ENCODE data around the gene SPNS1.
"Not testable (repeated sequence)": the region's sequence is repeated elsewhere in the genome, so short reads cannot be mapped to it uniquely, and the experiment has no call there.

Gene SPNS1

DNA sequence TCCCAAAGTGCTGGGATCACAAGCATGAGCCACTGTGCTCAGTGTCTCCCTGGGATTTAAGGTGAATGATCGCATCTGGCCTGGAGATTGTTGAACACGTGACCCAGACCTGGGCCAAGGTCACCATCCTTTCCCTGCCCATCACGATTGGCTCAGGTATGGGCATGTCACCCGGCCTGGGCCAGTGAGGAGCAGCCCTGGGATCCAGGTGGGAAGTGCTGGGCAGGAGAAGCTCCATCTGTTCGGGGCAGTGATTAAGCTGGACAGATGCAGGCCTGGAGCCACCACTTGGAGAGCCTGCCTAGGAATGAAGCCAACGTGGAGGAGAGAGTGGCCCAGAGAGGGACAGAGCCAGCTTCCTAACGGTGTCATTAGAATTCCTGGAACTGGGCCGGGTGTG lies 17.1 kb downstream of the SPNS1 start:
- DNase-seq = no peak

DNA sequence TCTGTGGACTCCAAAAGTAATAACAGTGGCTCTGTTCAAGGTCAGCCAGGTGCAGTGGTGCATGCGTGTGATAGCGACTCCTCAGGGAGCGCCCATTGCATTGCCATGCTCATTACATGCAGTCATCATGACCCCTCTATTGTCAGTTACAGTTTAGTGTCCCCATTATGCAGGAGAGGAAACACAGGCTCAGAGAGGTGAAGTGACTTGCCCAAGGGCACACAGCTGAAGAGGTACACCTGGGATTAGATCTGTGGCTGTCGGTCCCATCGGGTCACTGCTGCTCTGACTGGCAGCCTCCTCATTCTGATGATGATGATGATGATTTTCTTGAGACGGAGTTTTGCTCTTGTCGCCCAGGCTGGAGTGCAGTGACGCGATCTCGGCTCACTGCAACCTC lies 17.9 kb downstream of the SPNS1 start:
- DNase-seq = no peak

DNA sequence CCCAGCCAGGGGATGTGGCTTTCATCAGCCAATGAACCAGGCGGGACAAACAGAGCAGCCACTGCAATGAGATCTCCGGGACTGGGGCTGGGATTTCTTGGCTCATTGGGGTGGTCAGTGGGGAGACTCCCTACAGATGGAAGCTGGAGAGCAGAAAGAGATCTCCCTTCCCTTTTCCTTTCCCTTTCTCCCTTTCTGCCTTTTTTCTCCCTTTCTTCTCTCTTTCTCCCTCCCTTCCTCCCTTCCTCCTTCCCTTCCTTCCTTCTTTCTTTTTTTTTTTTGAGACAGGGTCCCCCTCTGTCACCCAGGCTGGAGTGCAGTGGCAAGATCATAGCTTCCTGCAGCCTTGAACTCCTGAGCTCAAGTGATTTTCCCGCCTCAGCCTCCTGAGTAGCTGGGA lies 24.3 kb downstream of the SPNS1 start:
- no peak for DNase-seq

DNA sequence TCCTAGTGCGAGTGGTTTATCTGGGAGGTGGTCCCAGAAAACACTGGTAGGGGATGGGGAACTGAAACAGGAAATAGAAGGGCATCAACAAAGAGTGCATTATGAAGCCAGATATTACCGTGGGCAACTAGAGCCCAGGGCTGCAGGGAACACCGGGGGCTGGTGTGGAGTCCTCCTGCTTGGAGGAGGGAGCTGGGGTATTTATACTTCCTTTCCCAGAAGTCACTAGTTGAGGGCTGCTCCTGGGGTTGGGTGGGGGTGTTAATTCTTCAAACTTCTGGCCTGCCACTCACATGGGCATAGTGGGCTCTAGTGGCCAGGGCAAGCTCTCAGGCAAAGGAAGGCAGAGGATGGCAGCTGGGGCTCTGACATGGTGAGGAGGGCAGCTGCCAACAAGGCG lies 25.0 kb downstream of the SPNS1 start:
- no peak for DNase-seq

DNA sequence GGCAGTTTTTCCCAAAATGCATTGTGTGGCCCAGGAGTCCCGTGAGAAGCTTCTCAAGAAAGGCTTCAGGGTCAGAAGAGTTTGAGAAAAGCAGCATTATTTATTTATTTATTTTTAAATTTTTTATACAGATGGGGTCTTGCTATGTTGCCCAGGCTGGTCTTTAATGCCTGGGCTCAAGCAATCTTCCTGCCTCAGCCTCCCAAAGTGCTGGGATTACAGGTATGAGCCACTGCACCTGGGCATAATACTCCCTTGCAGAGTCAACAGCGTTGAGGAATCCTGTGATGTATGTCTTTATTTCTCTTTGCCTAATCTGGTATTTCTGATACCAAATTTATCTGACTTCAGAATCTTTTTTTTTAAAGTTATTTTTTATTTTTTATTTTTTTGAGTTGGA lies 25.4 kb downstream of the SPNS1 start:
- no peak for DNase-seq

DNA sequence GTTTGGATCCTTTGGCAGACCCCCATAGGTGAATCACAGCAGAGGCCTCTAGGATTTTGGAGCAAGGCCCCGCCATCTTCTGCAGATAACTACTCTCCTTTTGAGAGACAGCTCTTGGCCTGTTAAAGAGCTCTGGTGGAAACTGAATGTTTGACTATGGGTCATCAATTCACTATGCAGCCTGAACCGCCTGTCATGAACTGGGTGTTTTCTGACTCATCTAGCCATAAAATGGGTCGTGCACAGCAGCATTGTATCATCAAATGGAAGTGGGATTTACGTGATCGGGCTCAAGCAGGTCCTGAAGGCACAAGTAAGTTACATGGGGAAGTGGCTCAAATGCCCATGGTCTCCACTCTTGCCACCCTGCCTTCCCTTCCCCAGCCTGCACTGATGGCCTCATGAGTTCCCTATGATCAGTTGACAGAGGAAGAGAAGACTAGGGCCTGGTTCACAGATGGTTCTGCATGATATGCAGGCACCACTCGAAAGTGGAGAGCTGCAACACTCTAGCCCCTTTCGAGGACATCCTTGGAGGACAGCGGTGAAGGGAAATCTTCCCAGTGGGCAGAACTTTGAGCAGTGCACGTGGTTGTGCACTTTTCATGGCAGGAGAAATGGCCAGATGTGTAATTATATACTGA lies 30.0 kb downstream of the SPNS1 start:
- DNase-seq = not testable (repeated sequence)

DNA sequence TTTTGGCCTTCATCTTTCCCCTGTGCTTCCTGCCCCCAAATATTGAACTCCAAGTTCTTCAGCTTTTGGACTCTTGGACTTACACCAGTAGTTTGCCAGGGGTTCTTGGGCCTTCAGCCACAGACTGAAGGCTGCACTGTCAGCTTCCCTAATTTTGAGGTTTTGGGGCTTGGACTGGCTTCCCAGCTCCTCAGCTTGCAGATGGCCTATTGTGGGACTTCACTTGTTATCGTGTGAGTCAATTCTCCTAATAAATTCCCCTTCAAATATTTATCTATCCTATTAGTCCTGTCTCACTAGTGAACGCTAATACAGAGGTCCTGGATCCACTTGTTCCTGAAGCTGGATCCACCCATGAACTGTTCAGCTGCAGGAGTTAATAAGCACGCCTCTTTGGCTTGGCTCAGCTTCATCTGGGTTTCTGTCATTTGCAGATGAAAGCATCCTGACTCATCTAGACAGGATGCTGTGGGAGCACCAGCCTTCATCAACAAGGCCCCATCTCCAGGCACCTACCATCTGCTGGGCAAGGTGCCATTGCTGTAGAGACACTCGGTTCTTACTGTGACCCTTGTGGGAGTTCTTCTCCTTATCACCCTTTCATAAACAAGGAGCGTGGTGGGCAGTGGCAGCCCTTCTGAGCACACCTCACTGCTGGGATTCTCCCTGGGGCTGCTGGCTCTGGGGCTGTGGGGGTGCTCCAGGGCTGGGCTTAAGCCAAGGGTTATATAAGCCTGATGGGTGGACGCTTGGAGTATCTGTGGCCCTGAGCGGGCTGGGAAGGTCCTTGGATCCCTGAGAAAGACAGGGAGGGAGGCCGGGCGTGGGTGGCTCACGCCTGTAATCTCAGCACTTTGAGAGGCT lies 33.4 kb downstream of the SPNS1 start:
- DNase-seq = no peak

DNA sequence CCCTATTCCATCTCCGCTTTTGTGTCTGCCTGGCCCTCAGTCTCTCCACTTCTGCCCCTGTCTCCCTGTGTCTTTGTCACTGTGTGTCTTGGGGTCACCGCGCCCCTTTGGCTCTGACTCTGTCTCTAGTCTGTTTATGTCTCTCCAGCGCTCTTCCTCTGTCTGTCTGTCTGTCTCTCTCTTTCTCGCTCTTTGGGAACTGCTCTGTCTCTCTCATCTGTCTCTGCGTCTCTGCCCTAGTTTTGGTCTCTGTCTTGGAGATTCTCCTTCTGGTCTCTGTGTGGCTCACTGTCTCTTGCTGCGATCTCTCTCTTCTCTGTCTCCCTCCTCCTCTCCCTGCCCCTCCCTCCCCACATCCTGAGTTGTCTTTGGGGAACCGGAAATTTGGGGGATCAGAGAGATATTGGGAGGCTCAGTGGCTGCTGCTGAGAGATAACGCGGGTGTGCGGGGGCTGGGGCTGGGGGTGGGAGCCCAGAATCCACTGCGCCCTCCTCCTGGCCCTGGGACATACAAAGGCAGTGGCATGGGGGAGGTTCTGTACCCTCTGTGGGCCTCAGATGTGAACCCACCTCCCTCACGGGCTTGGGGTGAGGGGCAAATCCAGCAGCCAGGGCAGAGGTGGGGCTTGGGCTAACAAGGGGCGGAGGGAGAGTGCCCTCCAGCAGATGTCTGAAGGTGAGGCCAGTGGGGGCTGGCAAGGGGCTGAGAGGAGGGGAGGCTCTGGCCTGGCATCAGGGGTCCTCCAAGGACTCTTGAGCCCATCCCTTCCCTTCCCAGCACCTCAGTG lies 34.7 kb downstream of the SPNS1 start:
- DNase-seq = no peak

DNA sequence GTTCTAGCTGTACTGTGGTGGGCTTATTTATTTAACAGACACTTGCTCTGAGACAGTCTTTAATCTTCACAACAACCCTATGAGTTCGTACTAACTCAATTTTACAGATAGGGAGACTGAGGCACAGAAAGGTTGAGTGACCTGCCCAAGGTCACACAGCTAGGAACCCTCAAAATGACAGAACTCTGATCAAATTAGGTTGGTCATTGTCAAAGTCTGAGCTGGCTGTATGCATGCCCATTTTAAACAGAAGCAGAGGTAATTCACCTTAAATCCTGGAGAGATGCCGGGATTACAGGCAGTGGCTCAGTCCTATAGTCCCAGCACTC lies 35.2 kb downstream of the SPNS1 start:
- no peak for DNase-seq

DNA sequence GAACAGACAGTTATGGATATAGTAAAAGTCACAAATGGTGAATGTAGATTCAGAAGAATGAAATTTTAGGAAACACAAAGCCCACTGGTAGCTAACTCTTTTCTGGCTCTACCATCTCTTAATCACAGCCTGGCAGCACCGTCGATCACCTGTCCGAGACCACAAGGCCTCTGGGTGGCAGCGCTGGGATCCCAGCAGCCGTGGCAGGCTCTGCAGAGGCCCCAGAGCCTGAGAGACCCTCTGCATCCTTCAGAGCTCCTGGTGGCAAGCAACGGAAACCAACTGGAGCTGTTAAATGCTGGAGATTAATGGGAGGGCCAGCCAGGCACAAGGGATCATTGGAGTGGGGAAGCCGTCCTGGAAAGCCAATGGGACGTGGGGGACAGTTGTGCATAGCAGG lies 36.5 kb downstream of the SPNS1 start:
- DNase-seq = no peak

DNA sequence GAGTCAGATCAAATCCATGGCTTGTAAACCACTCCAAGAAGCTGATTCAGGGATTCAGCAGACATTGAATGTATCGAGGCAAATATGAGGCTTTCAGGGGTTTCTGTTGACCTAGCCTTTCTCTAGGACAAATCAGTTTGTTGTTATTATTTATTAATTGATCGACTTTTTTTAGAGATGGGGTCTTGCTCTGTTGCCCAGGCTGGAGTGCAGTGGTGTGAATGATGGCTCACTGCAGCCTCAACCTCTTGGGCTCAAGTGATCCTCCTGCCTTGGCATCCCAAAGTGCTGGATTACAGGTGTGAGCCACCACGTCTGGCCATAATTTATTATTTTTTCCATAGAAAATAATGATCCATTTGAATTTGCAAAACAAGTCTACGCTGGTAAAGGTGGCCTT lies 37.3 kb downstream of the SPNS1 start:
- no peak for DNase-seq

DNA sequence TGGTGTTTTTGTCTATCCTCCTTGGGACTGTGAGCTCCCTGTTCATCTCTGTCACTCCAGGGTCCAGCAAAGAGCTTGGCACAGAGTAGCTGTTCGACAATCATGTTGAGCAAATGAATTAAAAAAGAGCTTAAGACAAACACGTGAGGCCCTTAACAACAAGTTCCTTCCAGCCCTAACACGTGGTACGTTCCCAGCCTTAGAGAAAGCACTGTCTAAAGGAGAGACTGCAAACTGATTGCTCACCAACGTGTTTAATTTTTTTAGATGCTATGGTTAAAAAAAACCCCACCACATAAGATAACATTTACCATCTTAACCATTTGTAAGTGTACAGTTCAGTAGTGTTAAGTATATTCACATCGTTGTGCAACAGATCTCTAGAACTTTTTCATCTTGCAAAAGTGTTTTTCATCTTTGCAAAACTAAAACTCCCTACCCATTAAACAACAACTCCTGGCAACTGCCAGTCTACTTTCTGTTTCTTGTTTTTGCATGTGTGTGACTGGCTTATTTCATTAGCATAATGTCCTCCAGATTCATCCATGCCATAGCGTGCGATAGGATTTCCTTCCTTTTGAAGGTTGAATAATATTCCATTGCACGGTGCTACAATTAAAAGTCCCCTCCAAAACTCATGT lies 38.5 kb downstream of the SPNS1 start:
- DNase-seq = no peak

DNA sequence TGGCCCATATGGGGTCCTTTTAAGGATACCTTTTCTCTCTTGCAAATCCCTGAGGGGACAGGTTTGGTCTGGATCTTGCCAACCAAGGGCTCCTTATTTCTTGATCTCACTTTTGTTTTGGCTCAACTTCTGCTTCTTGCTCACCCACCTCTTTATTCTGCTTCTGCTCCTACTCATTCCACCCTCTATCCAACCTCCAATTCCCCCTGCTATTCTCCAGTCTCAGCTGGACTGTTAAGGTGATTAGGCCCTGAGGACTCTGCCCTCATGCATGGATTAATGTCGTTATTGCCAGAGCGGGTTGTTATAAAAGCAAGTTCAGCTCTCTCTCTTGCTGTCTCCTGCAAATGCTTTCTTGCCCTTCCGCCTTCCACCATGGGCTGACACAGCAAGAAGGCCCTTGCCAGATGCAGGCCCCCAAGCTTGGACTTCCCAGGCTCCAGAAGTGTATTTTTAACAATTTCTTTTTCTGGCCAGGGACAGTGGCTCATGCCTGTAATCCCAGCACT lies 40.0 kb downstream of the SPNS1 start:
- DNase-seq = no peak

DNA sequence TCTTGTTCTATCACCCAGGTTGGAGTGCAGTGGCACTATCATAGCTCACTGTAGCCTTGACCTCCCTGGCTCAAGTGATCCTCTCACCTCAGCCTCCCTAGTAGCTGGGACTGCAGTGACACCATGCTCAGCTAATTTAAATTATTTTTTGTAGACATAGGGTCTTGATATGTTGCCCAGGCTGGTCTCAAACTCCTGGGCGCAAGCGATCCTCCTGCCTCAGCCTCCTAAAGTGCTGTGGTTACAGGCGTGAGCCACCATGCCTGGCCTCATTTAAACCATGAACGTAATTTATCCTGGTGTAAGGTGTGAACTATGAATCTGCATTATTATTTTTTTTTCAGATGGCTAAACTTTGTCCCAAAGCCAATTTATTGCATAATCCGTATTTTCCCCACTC lies 47.6 kb downstream of the SPNS1 start:
- DNase-seq = no peak

DNA sequence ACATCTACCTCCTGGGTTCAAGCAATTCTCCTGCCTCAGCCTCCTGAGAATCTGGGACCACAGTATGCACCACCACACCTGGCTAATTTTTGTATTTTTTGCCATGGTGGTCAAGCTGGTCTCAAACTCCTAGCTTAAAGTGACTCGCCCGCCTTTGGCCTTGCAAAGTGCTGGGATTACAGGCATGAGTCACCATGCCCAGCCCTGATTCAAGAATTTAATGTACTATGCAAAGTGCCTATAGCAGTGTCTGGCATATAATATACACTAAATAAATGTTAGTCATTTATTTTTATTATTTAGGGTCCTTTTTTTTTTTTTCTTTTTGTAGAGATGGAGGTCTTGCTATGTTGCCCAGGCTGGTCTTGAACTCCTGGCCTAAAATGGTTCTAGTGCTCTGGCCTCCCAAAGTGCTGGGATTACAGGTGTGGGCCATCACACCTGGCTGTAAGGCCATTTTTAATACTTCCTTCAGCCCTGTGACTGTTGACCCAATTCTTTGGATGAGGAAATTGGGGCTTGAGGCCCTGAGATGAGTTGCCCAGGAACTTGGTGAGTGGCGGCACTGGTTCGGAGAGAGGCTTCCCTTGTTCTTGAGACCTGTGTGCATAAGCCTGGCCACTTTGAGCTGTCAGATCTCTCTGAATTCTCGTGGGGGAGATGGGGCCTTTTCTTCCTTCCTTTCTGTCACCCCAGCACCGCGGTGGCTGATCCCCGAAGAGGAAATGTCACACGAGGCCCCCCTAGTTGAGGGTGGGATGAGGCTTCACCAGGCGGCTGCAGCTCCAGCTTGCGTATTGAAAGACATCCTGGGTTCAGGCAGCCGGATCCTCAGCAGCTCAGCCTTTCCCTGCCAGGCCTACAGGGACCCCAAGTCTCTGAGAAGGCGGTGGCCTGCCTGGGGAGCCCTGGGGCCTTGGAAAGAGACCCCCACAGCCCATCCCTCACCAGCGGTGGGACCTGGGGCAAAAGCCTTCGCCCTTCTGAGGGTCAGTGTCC lies 49.0 kb downstream of the SPNS1 start:
- DNase-seq = no peak

DNA sequence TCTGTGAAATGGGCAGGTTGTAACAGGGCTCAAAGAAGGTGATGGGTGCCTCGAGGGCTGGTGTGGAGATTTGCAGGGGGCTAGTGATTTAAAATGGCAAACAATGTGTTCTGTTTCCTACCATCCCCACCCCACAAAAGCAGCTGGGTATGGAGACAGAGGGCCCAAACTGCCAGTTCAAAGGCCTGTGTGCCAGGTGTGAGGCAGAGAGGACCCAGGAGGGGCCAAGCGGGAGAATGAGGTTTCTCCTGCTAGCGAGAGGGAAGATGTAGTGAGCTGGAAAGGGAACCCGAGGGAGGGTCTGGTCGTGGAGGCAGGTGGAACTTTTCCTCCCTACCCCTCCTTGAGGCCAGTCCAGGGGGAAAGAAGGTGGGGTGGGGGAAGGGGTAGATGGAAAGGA lies 49.7 kb downstream of the SPNS1 start:
- DNase-seq = no peak

DNA sequence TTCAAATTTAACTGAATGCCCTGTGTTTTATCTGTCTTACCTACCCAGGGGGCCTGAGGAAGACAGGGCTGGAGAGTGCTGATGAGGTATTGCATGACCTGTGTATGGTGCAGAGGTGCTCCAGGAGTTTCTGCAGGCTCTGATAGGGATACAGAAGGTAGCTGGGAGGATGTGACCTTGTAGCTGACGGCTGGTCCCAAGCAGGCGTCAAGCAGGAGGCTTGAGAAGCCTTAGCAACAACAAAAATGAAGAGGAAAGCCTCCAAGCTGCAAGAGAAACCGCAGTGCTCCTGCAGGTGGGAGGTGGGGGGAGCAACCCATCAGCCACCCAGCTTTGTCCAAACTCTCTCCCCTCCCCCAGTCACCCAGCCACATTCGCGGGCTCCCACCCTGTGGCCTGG lies 50.6 kb downstream of the SPNS1 start:
- DNase-seq = no peak

DNA sequence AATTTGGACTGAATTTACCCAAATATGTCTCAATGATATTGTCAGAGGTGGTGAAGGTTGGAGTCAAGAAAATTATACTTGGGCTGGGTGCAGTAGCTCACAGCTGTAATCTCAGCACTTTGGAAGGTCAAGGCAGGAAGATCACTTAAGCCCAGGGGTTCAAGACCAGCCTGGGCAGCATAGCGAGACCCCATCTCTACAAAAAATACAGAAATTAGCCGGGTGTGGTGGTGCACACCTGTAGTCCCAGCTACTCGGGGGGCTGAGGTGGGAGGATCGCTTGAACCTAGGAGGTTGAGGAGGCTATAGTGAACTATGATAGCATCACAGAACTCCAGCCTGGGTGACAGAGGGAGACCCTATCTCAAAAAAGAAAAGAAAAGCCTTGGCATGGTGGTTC lies 51.2 kb downstream of the SPNS1 start:
- no peak for DNase-seq

DNA sequence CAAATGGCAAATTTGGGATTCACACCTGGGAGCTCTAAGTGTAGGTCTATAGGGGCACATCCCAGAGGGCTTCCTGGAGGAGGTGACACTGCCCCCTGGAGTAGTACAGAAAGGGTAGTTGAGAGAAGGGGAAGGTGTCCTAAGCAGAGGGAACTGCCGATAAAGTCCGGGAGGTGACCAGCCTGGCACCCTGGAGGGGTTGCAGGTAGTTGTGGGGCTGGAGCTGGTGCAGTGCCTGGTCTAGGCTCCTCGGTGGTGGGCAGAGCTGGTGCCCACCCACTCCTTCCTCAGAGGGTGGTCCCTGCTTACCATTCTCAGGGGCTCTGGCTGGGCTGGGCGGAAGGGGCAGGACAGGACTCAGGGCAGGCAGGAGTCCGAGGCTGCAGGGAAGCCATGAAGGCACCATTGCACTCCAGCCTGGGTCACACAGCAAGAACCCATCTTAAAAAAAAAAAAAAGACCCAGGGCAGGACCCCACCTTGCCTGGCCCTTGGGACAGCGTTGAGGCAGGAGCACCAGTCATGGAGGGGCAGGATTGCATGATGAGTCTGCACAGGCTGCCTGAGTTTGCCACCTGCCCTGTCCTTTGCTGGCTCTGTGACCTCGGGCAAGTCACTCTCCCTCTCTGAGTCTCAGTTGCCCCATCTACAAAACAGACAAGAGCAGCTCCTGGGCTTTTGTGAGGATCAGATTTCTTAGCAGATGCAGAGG lies 54.0 kb downstream of the SPNS1 start:
- DNase-seq = no peak

DNA sequence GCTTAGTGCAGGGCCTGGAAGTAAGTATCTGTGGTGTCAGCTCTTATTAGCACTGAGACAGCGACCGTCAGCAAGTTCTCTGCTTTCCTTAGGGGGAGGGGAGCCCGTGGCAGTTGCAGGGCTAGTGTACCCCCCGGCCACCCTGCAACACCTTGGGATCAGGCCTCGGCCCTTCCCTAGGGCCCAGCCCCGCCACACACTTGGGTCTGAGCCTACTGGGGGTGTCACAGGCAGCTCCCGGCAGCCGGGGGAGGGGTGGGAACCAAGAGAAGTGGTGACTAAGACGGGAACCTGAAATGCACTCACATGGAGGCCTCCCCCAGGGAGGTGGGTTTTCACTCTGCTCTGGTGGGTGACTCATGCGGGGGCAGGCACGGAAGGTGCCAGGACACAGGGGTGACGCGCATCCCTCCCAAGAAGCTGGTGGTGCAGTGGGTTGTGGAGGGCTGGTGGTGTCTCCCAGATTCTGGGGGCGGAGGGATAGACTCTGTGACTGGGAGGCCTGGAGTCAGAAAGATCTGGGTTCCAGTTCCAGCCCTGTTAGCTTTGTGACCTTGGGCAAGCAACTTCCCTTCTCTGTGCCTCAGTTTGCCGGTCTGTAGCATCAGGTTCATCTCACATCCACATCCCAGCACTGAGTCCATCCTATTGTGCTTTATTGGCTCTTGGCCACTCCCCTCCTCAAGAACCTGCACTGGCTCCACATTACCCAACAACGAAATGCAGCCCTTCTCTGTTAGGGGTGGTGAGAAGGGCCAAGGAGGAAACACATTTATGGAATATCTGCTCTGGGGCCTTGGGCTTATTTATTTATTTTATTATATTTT lies 54.8 kb downstream of the SPNS1 start:
- no peak for DNase-seq

Data from NCI-H510A (cell line).